Calu3 (cell line): ENCODE data around the gene SH3BP2. TPM values are rescaled to one million over a fixed set of nuclear protein-coding genes. Genes with fewer than 3 reads are reported as not detected.
A peak's percentile ranks its signal among the peaks of the same experiment; 100 is the strongest.

ENCODE experiments used
- BruUV-seq: library from RNA; stranded (reverse); fragments of 400-500 nt; replicated peaks from 2 replicates; lab custom pipeline; 2021; lab: Mats Ljungman, UMichigan
- CTCF ChIA-PET: fragments of 300-600 bp; sonication (Branson Sonifier 250); formaldehyde crosslinking; loops from one replicate; lab custom pipeline; 2022; ENCODE audit warnings: antibody characterized with exemption; lab: Charles Lee
- DNase-seq: peaks from one replicate; pipeline ENCODE4 v3.0.0; 2022
- H3K27ac Mint-ChIP-seq: one replicate; pipeline ENCODE4 v1.8.0; 2022; ENCODE audit warnings: mixed read lengths; ENCODE audit not compliant: unreplicated experiment
- H3K27me3 Mint-ChIP-seq: one replicate; pipeline ENCODE4 v1.8.0; 2022; ENCODE audit warnings: mixed read lengths; ENCODE audit not compliant: unreplicated experiment
- H3K36me3 Mint-ChIP-seq: one replicate; pipeline ENCODE4 v1.8.0; 2022; ENCODE audit warnings: mild to moderate bottlenecking, moderate library complexity, mixed read lengths; ENCODE audit not compliant: insufficient read depth, unreplicated experiment
- H3K4me1 Mint-ChIP-seq: one replicate; pipeline ENCODE4 v1.8.0; 2022; ENCODE audit warnings: mild to moderate bottlenecking, low read depth, mixed read lengths; ENCODE audit not compliant: unreplicated experiment
- H3K4me3 Mint-ChIP-seq: one replicate; pipeline ENCODE4 v1.8.0; 2022; ENCODE audit warnings: mild to moderate bottlenecking, low read depth, moderate library complexity, mixed read lengths; ENCODE audit not compliant: unreplicated experiment
- H3K9me3 Mint-ChIP-seq: one replicate; pipeline ENCODE4 v1.8.0; 2022; ENCODE audit warnings: low read depth, mixed read lengths; ENCODE audit not compliant: unreplicated experiment
- CTCF ChIP-seq: fragments of 200-600 bp; IDR thresholded peaks from one replicate; pipeline ENCODE4 v1.8.0; 2022; ENCODE audit warnings: antibody characterized with exemption; ENCODE audit not compliant: unreplicated experiment
- intact Hi-C: fragments of 100-400 bp; cut with micrococcal nuclease; formaldehyde crosslinking; loops from one replicate; pipeline ENCODE4 v1.10.0; 2022; ENCODE audit not compliant: unreplicated experiment
- total RNA-seq: library from RNA; stranded (reverse); gene quantifications from 2 replicates; pipeline ENCODE4 v1.2.3, GENCODE V29; 2022

Gene SH3BP2
- total RNA-seq, 1 experiment from 2014 or later, result 22.7 TPM

GRCh38 chr4:2817137-2817536, 24.3 kb downstream of the SH3BP2 start:
- BruUV-seq, result no TSS peak
- DNase-seq, result no peak
- peaks cover 18% of the 10 kb centered on the region for H3K36me3 Mint-ChIP-seq
- CTCF ChIA-PET, result no interaction called here
- H3K4me1 Mint-ChIP-seq, result no peaks in the 10 kb centered on the region
- intact Hi-C loops, result no loop called here
- H3K27me3 Mint-ChIP-seq, result no peaks in the 10 kb centered on the region
- H3K9me3 Mint-ChIP-seq, result peaks cover 3% of the 10 kb centered on the region
- TF ChIP-seq CTCF, result no peak
- peak overlapping the region; percentile 52 for H3K4me3 Mint-ChIP-seq
- H3K27ac Mint-ChIP-seq, result peak overlapping the region; percentile 65

DNA sequence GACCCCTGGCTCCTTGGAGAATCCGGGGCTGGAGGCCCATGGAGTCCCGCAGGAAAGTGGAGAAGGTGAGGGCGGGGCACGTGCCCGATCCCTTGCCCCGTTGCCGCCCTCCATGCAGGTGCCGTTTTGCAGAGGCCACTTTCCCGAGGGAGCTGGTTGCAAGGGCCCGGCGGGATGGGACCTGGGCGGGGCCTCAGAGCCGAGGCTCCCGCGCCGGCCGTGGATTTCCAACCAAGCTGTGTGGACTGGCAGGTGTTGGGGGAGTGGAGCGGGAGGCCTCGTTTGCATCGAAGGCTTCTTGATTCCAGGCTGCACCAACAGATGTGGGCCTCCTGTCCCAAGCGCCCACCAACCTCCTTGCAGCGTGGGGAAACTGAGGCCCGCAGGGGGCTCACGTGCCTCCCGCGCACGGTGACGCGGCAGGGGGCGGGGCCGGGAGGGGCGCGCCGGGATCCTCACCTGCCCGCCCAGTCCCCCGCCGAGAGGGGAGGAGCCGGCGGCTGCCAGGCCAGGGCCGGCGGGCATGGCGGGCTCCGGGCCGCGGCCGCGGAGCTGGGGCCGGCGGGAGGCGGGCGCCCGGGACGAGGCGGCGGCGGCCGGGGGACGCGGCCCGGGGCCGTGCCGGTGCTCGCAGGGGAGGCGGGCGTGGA, 24.9 kb downstream of the SH3BP2 start:
- peak; percentile 70 for DNase-seq
- Mint-ChIP-seq H3K36me3 (peaks cover 18% of the 10 kb centered on the region), H3K27me3 (no peaks in the 10 kb centered on the region), H3K4me1 (no peaks in the 10 kb centered on the region), H3K4me3 (peak overlapping the region; percentile 52), H3K9me3 (peaks cover 3% of the 10 kb centered on the region), H3K27ac (peak overlapping the region; percentile 65)
- intact Hi-C loops, result no loop called here
- CTCF ChIA-PET, result no interaction called here
- no peak for TF ChIP-seq CTCF
- no TSS peak for BruUV-seq

- no peak for TF ChIP-seq CTCF
- Mint-ChIP-seq H3K27ac (no peak overlapping the region), H3K27me3 (no peaks in the 10 kb centered on the region), H3K9me3 (peaks cover 3% of the 10 kb centered on the region), H3K36me3 (peaks cover 18% of the 10 kb centered on the region), H3K4me3 (peak overlapping the region; percentile 39), H3K4me1 (no peaks in the 10 kb centered on the region)
- DNase-seq, result peak; percentile 20
- intact Hi-C loops, result no loop called here
- BruUV-seq, result no TSS peak
- CTCF ChIA-PET, result interaction anchor here (0.6 kb wide), 1 partner anchor 252 kb away, joined by 3 read pairs; no protein-coding TSS in a partner anchor
These were observed 25.6 kb downstream of the SH3BP2 start for GRCh38 chr4:2818351-2818939.

DNA sequence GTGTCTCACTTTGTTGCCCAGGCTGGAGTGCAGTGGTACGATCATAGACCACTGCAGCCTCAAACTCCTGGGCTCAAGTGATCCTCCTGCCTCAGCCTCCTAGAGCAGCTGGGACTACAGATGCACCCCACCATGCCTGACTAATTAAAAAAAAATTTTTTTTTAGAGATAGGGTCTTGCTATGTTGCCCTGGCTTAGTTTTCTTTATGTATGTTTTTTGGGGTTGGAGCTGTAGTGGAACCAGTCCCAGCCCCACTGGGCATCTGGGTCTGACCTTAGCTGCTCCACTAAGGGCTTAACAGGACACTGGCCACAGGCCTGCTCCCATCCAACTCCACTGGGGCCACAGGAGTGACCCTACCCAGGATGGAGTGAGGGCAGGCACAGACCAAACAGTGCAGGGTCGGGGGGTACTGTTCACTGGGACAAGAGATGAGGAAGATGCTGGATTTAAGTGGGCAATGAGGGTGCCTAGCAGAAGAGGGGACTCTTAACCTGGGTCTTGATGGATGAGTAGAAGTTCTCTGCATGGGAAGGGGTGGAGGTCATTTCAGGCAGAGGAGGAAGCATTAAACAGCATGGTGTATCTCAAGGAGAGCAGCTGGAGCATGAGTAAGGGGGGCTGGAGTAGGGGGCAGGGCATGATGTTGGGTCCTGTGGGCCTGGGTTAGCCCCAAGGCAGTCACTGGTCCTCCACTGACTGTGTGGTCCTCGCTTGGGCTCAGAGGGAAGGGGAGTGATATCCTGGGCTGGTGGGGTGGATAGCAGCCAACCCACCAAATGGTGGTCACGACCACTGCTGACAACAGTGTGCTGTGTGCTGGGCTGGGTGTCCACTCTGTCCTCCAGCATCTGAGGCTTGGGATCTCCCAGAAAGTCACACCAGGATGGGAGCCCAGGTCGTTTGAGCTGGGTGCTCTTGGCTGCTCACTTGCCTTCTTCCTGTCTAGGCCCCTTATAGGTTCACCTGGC, 26.6 kb downstream of the SH3BP2 start:
- no peak for TF ChIP-seq CTCF
- peak overlapping the region; percentile 39 for H3K4me3 Mint-ChIP-seq
- no peak for DNase-seq
- H3K27me3 Mint-ChIP-seq, result no peaks in the 10 kb centered on the region
- intact Hi-C loops, result no loop called here
- H3K9me3 Mint-ChIP-seq, result peaks cover 3% of the 10 kb centered on the region
- no peak overlapping the region for H3K27ac Mint-ChIP-seq
- H3K4me1 Mint-ChIP-seq, result no peaks in the 10 kb centered on the region
- BruUV-seq, result TSS peak; percentile 63
- peaks cover 18% of the 10 kb centered on the region for H3K36me3 Mint-ChIP-seq
- CTCF ChIA-PET, result interaction anchor here (0.6 kb wide), 2 partner anchors 23 to 253 kb away, joined by 3 to 4 read pairs; no protein-coding TSS in a partner anchor
